Measurements from ENCODE around the gene CAV3.

The CAV3 gene

DNA sequence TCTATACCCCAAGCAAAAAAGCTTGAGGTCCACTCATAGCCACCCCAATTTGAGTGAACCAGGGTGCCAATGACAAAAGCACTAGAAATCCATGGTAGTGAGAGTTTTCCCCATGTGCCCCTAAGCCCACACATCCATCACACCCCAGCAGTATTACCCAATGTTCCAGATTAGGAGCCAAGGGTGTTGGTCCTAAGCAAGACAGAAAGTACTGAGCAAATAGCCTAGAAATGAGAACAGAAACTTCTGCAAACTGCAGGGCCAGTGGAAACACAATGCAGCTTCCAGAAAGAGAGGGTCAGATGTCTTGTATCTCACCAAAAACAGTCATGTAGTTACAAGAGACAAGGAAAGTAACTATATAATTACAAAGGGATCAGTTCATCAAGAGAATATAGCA, 46.7 kb downstream of the CAV3 start:
- DNase-seq (ENCODE audit: extremely low read depth in 1 of 2, low read depth in 1 of 2), result no peak

DNA sequence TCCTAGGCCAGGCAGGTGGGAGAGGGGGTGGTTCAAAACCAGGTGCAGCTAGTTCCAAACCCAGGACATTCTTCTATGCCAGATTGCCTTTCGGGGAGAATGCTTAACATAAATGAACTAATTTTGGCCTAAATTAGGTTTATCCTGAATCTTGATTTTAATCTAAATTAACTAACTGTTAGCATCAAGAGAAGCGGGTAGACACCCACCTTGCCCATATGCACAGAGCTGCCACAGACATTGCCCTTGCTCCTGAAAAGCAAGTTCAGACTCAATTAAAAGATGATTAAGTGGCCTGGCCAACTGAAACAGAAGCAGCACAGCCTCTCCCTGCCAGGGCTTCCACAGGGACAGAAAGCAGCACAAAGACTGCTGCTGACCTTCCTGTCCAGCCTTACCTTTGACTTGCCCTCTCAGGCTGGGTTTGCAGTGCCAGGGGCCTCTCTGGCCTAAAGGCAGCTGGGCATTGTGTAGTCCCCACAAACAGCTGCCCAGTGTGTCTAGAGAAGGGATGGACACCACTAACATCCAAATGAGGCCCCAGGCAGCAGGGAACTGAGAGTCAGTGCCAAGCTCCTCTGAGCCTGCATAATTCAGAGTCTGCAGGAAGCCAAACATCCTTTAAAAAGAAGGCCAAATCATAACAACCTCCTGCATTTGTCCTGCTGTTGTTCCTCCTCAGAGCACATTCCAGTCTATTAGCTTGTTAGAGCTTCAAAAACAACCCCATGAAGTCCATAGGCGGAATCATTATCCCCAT, 51.3 kb downstream of the CAV3 start:
- DNase-seq (ENCODE audit: extremely low read depth in 1 of 2, low read depth in 1 of 2), result no peak

DNA sequence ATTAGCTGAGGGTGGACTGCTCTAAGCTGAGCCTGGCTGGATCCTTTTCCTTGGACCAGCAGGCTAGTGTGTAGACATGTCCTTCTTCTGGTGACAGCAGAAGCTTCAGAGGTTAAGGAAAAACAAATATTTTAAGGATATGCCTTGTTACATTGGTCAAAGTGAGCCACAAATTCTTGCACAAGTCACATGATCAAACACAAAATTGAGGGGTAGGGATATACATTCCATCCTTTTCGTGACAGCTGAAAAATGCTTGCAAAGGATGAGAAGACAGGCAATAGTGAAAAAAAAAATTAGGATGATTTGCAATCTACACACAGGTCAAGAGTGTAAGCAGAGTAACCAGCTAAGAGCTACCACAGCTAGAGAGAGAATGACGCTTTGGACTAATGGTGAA, 56.9 kb downstream of the CAV3 start:
- DNase-seq (ENCODE audit: extremely low read depth in 1 of 2, low read depth in 1 of 2), result no peak

DNA sequence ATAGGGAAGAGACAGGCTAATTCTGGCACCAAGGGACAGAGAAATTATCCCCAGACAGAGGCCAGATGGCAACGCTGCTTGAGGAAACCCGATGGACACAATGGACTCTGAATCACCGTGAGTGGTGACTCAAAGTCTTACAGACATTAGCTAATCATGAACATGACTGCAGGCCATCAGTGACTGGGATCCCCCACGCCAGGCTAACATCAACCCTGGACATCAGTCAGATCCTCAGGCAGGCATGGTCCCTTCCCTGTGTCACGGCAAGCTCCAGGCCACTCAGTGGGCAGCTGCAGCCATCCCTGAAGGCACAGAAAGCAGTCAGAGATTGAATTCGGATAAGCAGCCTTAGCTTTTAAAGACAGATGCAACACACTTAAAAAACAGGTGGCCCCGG, 59.6 kb downstream of the CAV3 start:
- no peak for DNase-seq (ENCODE audit: extremely low read depth in 1 of 2, low read depth in 1 of 2)

- DNase-seq (ENCODE audit: extremely low read depth in 1 of 2, low read depth in 1 of 2), result no peak
These were observed 60.6 kb downstream of the CAV3 start for GRCh38 chr3:8794247-8794646.
